ENCODE data around the gene DHRS7. TPM values are rescaled to one million over a fixed set of nuclear protein-coding genes. Genes with fewer than 3 reads are reported as not detected.

DHRS7 gene
- total and polyA plus RNA-seq, 12 donors = 24.5 to 73.9 (median 33.1) TPM

GRCh38 chr14:60178164-60178563 is 13.0 kb upstream of the DHRS7 start:
- WGBS, 2 donors = 88 to 94% methylated on average over 1 of the region's 1 CpG
- H3K36me3 ChIP-seq = no peaks in the 10 kb centered on the region
- H3K4me3 ChIP-seq = no peak overlapping the region
- intact Hi-C loops (cut with DNase I) = loop anchor here in 1 of 10 donors (5.0 kb wide), 1 partner anchor 111 kb away; no protein-coding TSS in a partner anchor
- no peaks in the 10 kb centered on the region for H3K27me3 ChIP-seq
- H3K4me1 ChIP-seq = no peaks in the 10 kb centered on the region
- no peak for ATAC-seq
- H3K9me3 ChIP-seq = peaks cover 0 to 24% (median 0%) of the 10 kb centered on the region in 11 donors
- no peak for TF ChIP-seq CTCF (IDR thresholded peaks at IDR 0.05)
- H3K27ac ChIP-seq = no peak overlapping the region
- no peak for DNase-seq

GRCh38 chr14:60175255-60175902 is 10.2 kb upstream of the DHRS7 start:
- 69 to 87% methylated on average over 2 of the region's 2 CpGs for WGBS, 2 donors
- no peak for TF ChIP-seq CTCF (IDR thresholded peaks at IDR 0.05)
- intact Hi-C loops (cut with DNase I) = loop anchor here in 1 of 10 donors (5.0 kb wide), 1 partner anchor 108 kb away; no protein-coding TSS in a partner anchor
- Histone ChIP-seq H3K27ac (no peak overlapping the region), H3K4me1 (no peaks in the 10 kb centered on the region), H3K4me3 (no peak overlapping the region), H3K9me3 (peaks cover 0 to 19% (median 0%) of the 10 kb centered on the region in 11 donors), H3K27me3 (no peaks in the 10 kb centered on the region), H3K36me3 (no peaks in the 10 kb centered on the region)
- DNase-seq (no peak), ATAC-seq (no peak)

- H3K27me3 ChIP-seq = no peaks in the 10 kb centered on the region
- no peaks in the 10 kb centered on the region for H3K4me1 ChIP-seq
- 80 to 82% methylated on average over 11 of the region's 11 CpGs for WGBS, 2 donors
- no peak overlapping the region for H3K4me3 ChIP-seq
- no peak for TF ChIP-seq CTCF (IDR thresholded peaks at IDR 0.05)
- peaks cover 0 to 15% (median 0%) of the 10 kb centered on the region in 11 donors for H3K9me3 ChIP-seq
- ATAC-seq (no peak), DNase-seq (no peak)
- intact Hi-C loops (cut with DNase I) = loop anchor here in 1 of 10 donors (5.0 kb wide), 1 partner anchor 107 kb away; no protein-coding TSS in a partner anchor
- H3K27ac ChIP-seq = no peak overlapping the region
- H3K36me3 ChIP-seq = no peaks in the 10 kb centered on the region
Measured at GRCh38 chr14:60174352-60175254, 9.4 kb upstream of the DHRS7 start.

- WGBS, 2 donors = 97 to 99% methylated on average over 2 of the region's 2 CpGs
- TF ChIP-seq CTCF (IDR thresholded peaks at IDR 0.05) = no peak
- no peak overlapping the region for H3K4me3 ChIP-seq
- no peaks in the 10 kb centered on the region for H3K9me3 ChIP-seq
- no peaks in the 10 kb centered on the region for H3K27me3 ChIP-seq
- intact Hi-C loops (cut with DNase I) = no loop called here
- ATAC-seq = no peak
- no peak overlapping the region for H3K27ac ChIP-seq
- no peaks in the 10 kb centered on the region for H3K36me3 ChIP-seq
- no peaks in the 10 kb centered on the region for H3K4me1 ChIP-seq
- no peak for DNase-seq
Measured at GRCh38 chr14:60171690-60172089, 6.5 kb upstream of the DHRS7 start.

All from heart right ventricle (tissue), 16 donors.